Subcutaneous adipose tissue (tissue), 4 donors: ENCODE results near the gene COL25A1. TPM values are rescaled to one million over a fixed set of nuclear protein-coding genes. Genes with fewer than 3 reads are reported as not detected.

Experiments used
- total RNA-seq, 4 donors: library from RNA; depleted of rRNA; stranded (reverse); fragments of >200 nt; gene quantifications; one replicate each; pipeline ENCODE4 v1.1.0, GENCODE V29; 2016
- TF ChIP-seq, protein P1 (sequence below): fragments of 450-650 bp; IDR thresholded peaks from one replicate; pipeline ENCODE4 v1.5.1; 2016; ENCODE audit warnings: low read depth, mild to moderate bottlenecking, control low read depth, antibody characterized with exemption, moderate library complexity

COL25A1 gene
- total RNA-seq, 4 donors from 2014 or later: 4.9 to 12.9 (median 10.1) TPM

DNA sequence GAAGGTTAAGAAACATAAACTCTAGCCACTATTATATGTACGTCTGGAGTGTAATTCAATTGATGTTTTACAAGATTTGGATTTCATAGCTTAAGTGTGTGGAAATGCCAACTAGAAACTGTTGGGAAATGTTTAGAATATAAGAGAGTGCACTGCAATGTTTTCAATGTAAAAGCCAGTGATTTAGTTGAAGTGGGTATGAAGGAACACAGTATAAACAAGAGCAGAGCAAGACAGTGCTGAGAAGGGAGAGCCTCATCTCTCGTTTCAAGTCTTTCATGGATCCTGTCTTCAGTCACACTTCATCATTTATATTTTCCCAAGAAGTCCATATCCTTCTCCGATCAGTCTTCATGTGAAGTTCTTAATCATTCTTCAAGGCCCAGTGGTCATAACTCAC, 375.7 kb downstream of the COL25A1 start:
- TF ChIP-seq, protein P1, sequence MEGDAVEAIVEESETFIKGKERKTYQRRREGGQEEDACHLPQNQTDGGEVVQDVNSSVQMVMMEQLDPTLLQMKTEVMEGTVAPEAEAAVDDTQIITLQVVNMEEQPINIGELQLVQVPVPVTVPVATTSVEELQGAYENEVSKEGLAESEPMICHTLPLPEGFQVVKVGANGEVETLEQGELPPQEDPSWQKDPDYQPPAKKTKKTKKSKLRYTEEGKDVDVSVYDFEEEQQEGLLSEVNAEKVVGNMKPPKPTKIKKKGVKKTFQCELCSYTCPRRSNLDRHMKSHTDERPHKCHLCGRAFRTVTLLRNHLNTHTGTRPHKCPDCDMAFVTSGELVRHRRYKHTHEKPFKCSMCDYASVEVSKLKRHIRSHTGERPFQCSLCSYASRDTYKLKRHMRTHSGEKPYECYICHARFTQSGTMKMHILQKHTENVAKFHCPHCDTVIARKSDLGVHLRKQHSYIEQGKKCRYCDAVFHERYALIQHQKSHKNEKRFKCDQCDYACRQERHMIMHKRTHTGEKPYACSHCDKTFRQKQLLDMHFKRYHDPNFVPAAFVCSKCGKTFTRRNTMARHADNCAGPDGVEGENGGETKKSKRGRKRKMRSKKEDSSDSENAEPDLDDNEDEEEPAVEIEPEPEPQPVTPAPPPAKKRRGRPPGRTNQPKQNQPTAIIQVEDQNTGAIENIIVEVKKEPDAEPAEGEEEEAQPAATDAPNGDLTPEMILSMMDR: no peak

DNA sequence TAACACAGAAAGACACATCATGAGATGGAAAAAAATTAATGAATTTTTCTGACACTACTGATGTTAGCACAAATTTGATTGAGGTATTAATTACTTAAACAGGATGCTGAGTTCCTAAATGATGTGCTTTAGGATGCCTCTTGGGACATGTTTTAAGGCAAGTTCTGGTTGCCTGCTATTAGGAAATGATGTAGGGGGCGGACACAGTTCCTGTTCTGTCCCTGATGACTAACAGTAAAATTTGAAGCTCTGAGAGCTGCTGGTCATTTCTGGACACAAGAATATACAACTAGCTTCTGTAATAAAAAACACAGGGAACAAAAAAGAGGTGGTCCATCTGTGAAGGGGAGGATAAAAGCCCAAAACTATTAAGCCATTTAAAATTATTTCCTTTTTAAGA, 376.4 kb downstream of the COL25A1 start:
- TF ChIP-seq, protein P1: no peak

DNA sequence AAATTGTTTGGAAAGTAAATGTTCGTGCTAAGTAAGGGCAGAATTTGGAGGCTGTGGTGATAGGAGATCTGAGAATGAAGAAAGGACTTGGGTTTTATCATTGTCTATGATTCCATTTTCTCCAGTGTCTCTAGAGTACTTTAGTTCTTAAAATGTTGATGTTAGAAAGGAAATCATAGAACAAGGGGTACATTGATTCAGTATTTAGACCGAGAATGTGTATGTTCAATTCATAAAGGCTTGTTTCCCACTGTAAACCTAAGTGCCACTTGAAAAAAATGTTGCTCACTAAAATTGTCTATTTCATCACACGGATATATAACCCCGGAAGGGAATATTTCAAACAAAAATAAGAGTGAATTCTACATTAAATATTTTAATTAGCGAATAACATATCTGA, 380.3 kb downstream of the COL25A1 start:
- TF ChIP-seq, protein P1: no peak

DNA sequence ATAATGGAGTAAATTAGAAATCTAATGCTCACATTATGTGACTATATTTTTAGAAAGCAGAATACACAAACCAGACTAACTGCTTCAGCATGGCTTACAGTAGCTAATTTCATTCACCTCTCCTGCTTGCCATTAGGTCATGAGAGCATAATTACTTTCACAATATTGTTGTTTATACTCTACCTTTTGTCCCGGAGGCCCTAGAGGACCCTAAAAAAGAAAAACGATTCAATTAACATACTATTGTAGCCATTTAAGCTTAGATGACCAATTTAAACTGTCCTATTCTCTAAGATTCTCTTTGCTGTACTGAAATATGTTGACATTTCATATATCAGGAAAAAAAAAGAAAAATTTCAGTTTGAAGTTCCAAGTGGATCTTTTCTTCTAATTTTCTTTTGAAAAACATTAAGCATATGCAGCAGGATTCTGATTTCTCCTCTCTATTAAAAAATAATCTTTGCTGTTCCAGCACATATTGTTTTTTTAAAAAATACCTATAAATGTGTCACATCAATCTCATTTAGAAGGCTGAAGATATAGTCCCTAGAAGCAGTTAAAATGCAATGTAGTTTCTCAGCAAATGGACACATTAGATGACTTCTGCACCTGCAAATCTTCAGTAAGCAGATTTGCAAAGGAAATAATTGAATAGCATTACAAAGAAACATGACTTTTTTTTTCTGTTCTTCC, 381.9 kb downstream of the COL25A1 start:
- TF ChIP-seq, protein P1: no peak

DNA sequence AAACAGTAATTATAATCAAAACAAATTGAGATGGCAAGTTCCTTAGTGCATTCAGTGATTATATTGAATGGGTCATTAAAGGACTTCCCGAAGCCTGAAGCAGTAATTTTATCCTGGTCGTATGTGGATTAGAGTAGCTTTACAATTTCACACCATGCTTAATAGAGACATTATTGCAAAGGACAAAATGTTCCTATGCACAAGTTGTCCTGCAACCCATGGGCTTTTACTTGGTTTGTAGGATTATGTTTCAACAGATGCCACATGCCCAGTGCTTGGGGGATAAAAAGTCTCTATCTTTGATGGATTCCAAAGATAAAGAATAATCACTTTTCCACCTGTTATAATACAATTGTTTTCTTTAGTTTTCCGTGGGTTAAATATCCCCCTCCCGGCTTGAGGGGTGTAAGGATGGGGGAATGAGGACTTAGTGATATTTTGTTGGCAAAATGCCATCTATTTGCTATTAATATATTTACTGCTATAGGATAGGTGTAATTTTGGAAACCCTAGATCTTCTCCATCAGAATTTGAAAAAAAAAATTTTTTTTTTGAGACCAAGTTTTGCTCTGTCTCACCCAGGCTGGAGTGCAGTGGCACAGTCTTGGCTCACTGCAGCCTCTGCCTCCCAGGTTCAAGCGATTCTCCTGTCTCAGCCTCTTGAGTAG, 383.1 kb downstream of the COL25A1 start:
- TF ChIP-seq, protein P1: no peak

DNA sequence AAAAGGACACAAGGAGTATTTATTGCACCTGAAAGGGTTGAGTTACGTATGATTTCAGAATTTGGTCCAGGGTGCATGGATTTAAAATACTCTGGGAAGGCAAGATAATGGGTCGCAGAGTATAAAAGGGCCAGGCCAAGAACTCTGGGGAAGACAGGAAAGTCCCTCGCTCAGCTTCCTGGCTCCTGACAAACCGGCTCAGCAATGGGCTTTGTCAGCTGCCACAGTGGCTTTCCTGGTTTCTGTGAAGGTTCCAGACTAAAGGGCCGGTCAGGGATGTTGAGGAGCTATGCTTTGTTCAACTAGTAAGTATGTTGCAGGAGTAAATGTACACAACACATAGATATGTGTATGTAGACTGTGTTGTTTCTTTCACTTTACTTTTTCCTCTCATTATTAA, 385.2 kb downstream of the COL25A1 start:
- TF ChIP-seq, protein P1: no peak

DNA sequence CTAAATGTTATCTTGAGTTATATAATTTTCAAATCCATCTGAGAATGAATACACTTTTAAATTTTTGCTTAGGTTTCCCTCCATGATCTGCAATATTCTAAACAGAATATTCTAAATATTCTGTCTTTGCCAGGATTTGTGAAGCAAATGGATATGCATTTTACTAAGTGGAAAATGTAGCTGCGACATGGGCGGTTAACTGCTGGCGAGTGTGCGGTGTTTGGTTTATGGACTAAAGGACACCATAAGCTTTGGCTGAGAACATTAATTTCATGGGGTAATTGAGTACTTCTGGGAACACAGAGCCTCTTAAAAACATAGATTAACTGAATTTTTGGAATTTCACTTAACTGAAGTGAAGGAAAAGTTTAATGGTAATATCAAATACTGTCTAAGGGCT, 385.8 kb downstream of the COL25A1 start:
- TF ChIP-seq, protein P1: no peak
